ENCODE measurements around the gene POLDIP2.

- TF ChIP-seq CTCF (conservative IDR thresholded peaks at IDR 0.05 in 1 of 2, IDR thresholded peaks at IDR 0.05 in 1 of 2; ENCODE audit: low read depth in 1 of 2, low read length in 2 of 2) (no peak), EZH2 (IDR thresholded peaks at IDR 0.05; ENCODE audit: low read length, missing control alignments) (no peak)
Measured at GRCh38 chr17:28404461-28404811, 47.1 kb upstream of the POLDIP2 start.

Measured in fibroblast of lung (primary cell).